Fibroblast of mammary gland (primary cell): ENCODE measurements around the gene NEU2.

Source experiments
- DNase-seq: peaks from one replicate; pipeline ENCODE4 v3.0.0-alpha.2; 2010; ENCODE audit warnings: low read depth
- H3K4me3 ChIP-seq: 2 replicates; pipeline ENCODE4 v1.5.1; 2011; ENCODE audit warnings: low read depth, mild to moderate bottlenecking, low read length, moderate library complexity; ENCODE audit not compliant: control insufficient read depth
- TF ChIP-seq, protein P1 (sequence below): conservative IDR thresholded peaks from 2 replicates; pipeline ENCODE4 v1.5.1; 2011; ENCODE audit warnings: low read depth, low read length, inconsistent platforms; ENCODE audit not compliant: control insufficient read depth, insufficient read depth

NEU2 gene

DNA sequence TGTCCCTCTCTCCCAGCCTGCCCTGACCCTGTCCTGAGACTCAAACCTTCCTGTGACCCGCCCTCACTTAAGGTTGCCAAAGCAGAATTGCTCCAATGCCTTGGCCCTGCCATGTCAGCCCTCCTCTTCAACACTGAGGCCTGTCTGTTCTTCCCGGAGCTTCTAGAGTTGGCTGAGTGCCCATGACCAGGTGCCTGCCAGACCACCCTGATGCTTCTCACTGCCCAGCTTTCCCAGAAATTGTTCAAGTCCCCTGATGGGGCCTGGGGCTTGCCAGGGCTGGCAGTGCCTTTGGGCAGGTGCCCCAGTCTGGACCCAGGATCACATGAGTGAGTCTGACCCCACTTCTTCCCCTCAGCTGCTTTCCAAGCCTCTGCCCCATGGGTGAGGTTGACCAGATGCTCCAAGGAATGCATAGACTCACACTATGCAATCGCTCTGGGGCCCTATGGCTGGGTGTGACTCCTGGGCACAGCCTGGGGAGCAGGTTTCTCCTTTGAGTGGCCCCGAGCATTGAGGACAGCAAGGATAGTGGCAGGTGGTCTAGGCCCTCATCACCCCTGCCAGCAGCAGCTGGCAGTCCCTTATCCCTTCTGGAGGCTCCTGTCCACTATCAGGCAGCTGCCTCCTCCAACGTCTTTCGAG is 24.6 kb downstream of the NEU2 start:
- DNase-seq = no peak
- TF ChIP-seq, protein P1, sequence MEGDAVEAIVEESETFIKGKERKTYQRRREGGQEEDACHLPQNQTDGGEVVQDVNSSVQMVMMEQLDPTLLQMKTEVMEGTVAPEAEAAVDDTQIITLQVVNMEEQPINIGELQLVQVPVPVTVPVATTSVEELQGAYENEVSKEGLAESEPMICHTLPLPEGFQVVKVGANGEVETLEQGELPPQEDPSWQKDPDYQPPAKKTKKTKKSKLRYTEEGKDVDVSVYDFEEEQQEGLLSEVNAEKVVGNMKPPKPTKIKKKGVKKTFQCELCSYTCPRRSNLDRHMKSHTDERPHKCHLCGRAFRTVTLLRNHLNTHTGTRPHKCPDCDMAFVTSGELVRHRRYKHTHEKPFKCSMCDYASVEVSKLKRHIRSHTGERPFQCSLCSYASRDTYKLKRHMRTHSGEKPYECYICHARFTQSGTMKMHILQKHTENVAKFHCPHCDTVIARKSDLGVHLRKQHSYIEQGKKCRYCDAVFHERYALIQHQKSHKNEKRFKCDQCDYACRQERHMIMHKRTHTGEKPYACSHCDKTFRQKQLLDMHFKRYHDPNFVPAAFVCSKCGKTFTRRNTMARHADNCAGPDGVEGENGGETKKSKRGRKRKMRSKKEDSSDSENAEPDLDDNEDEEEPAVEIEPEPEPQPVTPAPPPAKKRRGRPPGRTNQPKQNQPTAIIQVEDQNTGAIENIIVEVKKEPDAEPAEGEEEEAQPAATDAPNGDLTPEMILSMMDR = no peak
- no peak overlapping the region for H3K4me3 ChIP-seq

DNA sequence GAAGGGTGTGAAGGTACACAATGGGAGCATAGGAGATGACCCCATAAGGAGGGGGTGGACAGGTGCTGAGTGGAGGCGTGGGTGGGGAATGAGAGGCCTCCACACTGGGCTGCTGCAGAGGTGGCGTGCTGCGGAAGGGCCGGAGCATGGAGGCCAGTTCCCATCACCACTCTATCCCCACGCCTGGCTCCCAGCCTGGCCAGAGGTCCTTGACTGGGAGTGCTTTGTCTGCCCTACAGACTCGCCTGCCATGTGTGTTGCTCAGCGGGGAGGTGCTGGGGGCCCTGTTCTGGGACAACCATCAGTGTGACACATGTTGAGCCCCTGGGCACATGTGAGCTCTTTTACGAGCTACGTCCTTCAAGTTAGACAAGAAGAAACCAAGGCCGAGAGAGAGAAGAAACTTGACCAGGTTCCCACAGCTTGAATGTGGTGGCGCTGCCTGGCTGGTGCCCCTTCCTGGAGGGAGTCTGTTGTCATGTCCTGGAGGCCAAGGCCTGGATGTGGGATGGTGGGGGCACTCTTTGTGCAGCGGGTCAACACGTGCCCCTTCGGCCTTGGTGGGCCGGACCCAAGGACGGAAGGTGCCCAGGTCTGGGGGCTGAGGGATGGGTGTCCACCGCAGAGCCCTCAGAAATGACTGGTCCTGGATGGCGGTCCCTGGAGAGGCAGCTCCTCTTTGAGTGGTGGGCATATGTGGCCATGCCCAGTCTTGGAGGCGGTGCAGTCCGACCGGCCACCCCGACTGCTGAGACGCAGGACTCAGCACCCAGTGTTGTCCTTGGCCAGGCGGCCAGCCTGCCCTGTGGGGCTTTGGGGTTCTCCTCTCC is 26.5 kb downstream of the NEU2 start:
- DNase-seq = no peak
- H3K4me3 ChIP-seq = no peak overlapping the region
- TF ChIP-seq, protein P1 = no peak

DNA sequence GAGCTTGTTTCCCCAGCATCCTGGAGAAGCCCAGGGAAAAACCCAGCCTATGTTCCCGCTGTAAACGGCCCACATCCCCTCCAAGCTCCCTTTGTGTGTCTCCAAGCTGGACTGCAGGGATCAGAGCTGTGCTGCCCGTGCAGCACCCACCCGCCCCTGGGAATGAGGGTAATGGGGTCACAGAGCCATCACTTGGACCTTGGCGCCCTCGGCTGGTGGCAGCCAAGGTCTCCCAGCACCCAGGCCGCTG is 27.0 kb downstream of the NEU2 start:
- TF ChIP-seq, protein P1 = no peak
- DNase-seq = no peak
- H3K4me3 ChIP-seq = no peak overlapping the region

DNA sequence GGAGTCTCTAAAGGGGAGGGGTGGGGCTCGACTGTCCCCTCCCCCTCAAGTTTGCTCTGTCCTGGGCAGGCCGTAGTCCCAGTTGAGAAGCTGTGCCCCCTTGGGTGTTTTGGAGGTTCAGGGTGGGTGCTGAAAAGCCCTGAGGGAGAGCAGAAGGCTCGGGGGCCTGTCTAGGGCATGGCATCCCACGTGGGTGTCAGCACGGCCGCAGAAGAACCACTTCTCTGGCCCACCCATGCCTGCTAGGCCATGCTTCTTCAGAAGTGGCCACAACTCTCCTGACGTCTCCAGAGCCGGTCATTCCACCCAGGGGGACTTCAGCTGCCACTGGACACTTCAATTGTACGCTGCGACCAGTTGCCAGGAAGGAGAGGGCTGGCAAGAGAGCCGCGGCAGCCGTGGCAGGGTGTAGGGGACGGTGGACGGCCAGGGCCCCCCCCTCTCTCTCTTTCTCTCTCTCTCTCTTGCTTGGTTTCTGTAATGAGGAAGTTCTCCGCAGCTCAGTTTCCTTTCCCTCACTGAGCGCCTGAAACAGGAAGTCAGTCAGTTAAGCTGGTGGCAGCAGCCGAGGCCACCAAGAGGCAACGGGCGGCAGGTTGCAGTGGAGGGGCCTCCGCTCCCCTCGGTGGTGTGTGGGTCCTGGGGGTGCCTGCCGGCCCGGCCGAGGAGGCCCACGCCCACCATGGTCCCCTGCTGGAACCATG is 27.5 kb downstream of the NEU2 start, which contains the start of gene INPP5D:
Gene INPP5D (plus strand): TSS at position 546 of the 704 bp plus-strand sequence. CDS start 137 bp downstream, at position 683.
- no peak within 1 kb of the TSS for H3K4me3 ChIP-seq
- TF ChIP-seq, protein P1 = no peak
- DNase-seq = no peak

DNA sequence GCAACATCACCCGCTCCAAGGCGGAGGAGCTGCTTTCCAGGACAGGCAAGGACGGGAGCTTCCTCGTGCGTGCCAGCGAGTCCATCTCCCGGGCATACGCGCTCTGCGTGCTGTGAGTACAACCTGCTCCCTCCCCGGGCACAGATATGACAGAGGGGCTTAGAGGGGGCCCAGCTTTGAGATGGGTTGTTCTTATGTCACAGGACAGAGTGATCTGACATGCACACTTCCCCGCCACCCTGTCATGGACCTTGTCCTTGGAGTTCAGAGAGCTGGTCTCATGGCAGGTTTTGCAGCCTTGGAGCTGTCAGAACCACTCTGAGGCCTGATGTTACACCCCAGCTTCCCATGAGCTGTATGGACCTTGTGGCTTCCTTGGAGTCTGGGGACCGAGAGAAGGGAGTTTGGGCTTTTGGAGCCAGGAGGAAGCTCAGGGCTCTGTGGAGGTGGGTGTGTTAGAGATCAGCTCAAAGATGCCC is 28.1 kb downstream of the NEU2 start:
- TF ChIP-seq, protein P1 = no peak
- no peak for DNase-seq
- no peak overlapping the region for H3K4me3 ChIP-seq

DNA sequence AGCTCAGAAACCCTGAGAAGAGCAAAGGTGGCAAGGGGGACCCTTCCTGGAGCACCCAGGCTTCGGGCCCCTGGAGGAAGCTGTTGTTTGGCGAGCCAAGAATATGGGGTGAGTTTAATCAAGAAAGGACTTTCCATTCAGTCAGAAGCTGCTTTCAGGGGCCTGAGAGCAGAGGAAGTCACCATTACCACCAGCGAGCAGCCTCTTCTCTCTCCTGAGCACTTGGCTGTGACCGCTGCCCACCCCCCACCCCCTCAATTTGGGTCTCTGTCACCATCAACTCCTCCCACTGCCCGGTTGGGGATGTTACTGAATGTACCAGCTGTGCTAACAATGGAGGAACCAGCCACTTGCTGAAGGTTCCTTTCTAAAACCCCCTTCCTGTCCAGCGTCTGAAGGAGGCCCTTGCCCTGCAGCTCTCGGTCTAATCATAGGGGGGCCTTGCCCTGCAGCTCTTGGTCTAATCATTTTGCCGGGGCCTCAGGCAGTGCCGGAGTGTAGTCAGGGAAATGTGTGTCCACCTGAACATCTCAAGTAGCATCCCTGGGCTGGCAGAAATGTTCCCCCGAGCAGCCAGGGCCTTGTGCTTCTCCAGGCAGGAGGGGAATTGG is 28.6 kb downstream of the NEU2 start:
- no peak overlapping the region for H3K4me3 ChIP-seq
- DNase-seq = no peak
- TF ChIP-seq, protein P1 = no peak
